ENCODE data around the gene PCA3.
A peak's percentile ranks its signal among the peaks of the same experiment; 100 is the strongest.
"Not testable (repeated sequence)": the region's sequence is repeated elsewhere in the genome, so short reads cannot be mapped to it uniquely, and the experiment has no call there.

PCA3 gene

GRCh38 chr9:76764138-76764537 lies at the start of gene PCA3:
Gene PCA3 (plus strand): TSS chr9:76764438.
- DNase-seq: no peak

GRCh38 chr9:76716085-76716672 lies 48.1 kb upstream of the PCA3 start:
- DNase-seq: peak in 3 of 14 donors; percentile 14 to 60 (median 41)

- no peak for DNase-seq
Observed at GRCh38 chr9:76717176-76717575, 47.1 kb upstream of the PCA3 start.

- DNase-seq: peak in 2 of 14 donors; percentile 41 to 61
Observed at GRCh38 chr9:76717613-76718012, 46.6 kb upstream of the PCA3 start.

- no peak for DNase-seq
Observed at GRCh38 chr9:76718166-76718565, 46.1 kb upstream of the PCA3 start.

GRCh38 chr9:76720245-76720644 lies 44.0 kb upstream of the PCA3 start:
- no peak for DNase-seq

- peak in 1 of 14 donors; percentile 82 for DNase-seq
Observed at GRCh38 chr9:76725011-76725546, 39.2 kb upstream of the PCA3 start.

GRCh38 chr9:76725885-76726284 lies 38.4 kb upstream of the PCA3 start:
- DNase-seq: peak in 3 of 14 donors; percentile 14 to 93 (median 27)

GRCh38 chr9:76729116-76729515 lies 35.1 kb upstream of the PCA3 start:
- DNase-seq: no peak

- no peak for DNase-seq
Observed at GRCh38 chr9:76729980-76730737, 34.1 kb upstream of the PCA3 start.

- no peak for DNase-seq
Observed at GRCh38 chr9:76730801-76731200, 33.4 kb upstream of the PCA3 start.

- peak in 1 of 14 donors; percentile 24 for DNase-seq
Observed at GRCh38 chr9:76732341-76732958, 31.8 kb upstream of the PCA3 start.

- DNase-seq: no peak
Observed at GRCh38 chr9:76733096-76733495, 31.1 kb upstream of the PCA3 start.

GRCh38 chr9:76734716-76735115 lies 29.5 kb upstream of the PCA3 start:
- DNase-seq: no peak

- no peak for DNase-seq
Observed at GRCh38 chr9:76737154-76737902, 26.9 kb upstream of the PCA3 start.

GRCh38 chr9:76738402-76738801 lies 25.8 kb upstream of the PCA3 start:
- no peak for DNase-seq

GRCh38 chr9:76741524-76741923 lies 22.7 kb upstream of the PCA3 start:
- no peak for DNase-seq

- DNase-seq: not testable (repeated sequence)
Observed at GRCh38 chr9:76742890-76743289, 21.3 kb upstream of the PCA3 start.

- no peak for DNase-seq
Observed at GRCh38 chr9:76743931-76744330, 20.3 kb upstream of the PCA3 start.

GRCh38 chr9:76744336-76744735 lies 19.9 kb upstream of the PCA3 start:
- no peak for DNase-seq

GRCh38 chr9:76751001-76751400 lies 13.2 kb upstream of the PCA3 start:
- no peak for DNase-seq

GRCh38 chr9:76756268-76756640 lies 8.0 kb upstream of the PCA3 start:
- peak in 9 of 14 donors; percentile 3 to 29 (median 18) for DNase-seq
